ENCODE measurements around the gene SRRM4.

Gene SRRM4

GRCh38 chr12:119195256-119195655, 213.9 kb downstream of the SRRM4 start:
- TF ChIP-seq, protein P1, sequence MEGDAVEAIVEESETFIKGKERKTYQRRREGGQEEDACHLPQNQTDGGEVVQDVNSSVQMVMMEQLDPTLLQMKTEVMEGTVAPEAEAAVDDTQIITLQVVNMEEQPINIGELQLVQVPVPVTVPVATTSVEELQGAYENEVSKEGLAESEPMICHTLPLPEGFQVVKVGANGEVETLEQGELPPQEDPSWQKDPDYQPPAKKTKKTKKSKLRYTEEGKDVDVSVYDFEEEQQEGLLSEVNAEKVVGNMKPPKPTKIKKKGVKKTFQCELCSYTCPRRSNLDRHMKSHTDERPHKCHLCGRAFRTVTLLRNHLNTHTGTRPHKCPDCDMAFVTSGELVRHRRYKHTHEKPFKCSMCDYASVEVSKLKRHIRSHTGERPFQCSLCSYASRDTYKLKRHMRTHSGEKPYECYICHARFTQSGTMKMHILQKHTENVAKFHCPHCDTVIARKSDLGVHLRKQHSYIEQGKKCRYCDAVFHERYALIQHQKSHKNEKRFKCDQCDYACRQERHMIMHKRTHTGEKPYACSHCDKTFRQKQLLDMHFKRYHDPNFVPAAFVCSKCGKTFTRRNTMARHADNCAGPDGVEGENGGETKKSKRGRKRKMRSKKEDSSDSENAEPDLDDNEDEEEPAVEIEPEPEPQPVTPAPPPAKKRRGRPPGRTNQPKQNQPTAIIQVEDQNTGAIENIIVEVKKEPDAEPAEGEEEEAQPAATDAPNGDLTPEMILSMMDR (IDR thresholded peaks at IDR 0.05; ENCODE audit: low read depth, low read length), result no peak
- Histone ChIP-seq H3K9me3 (ENCODE audit: severe bottlenecking) (no peaks in the 10 kb centered on the region), H3K27me3 (ENCODE audit: insufficient read depth, low read depth, severe bottlenecking) (no peaks in the 10 kb centered on the region), H3K27ac (no peak overlapping the region), H3K36me3 (no peaks in the 10 kb centered on the region), H3K4me3 (ENCODE audit: low read depth, low read length) (no peak overlapping the region)
- no peak for DNase-seq

GRCh38 chr12:119198440-119198839, 217.1 kb downstream of the SRRM4 start:
- H3K36me3 ChIP-seq, result no peaks in the 10 kb centered on the region
- no peak overlapping the region for H3K4me3 ChIP-seq (ENCODE audit: low read depth, low read length)
- H3K27me3 ChIP-seq (ENCODE audit: insufficient read depth, low read depth, severe bottlenecking), result no peaks in the 10 kb centered on the region
- DNase-seq, result no peak
- TF ChIP-seq, protein P1 (IDR thresholded peaks at IDR 0.05; ENCODE audit: low read depth, low read length), result no peak
- no peaks in the 10 kb centered on the region for H3K9me3 ChIP-seq (ENCODE audit: severe bottlenecking)
- H3K27ac ChIP-seq, result no peak overlapping the region

- TF ChIP-seq, protein P1 (IDR thresholded peaks at IDR 0.05; ENCODE audit: low read depth, low read length), result no peak
- DNase-seq, result no peak
- Histone ChIP-seq H3K9me3 (ENCODE audit: severe bottlenecking) (no peaks in the 10 kb centered on the region), H3K4me3 (ENCODE audit: low read depth, low read length) (no peak overlapping the region), H3K36me3 (no peaks in the 10 kb centered on the region), H3K27me3 (ENCODE audit: insufficient read depth, low read depth, severe bottlenecking) (no peaks in the 10 kb centered on the region), H3K27ac (no peak overlapping the region)
Measured at GRCh38 chr12:119200601-119201000, 219.3 kb downstream of the SRRM4 start.

DNA sequence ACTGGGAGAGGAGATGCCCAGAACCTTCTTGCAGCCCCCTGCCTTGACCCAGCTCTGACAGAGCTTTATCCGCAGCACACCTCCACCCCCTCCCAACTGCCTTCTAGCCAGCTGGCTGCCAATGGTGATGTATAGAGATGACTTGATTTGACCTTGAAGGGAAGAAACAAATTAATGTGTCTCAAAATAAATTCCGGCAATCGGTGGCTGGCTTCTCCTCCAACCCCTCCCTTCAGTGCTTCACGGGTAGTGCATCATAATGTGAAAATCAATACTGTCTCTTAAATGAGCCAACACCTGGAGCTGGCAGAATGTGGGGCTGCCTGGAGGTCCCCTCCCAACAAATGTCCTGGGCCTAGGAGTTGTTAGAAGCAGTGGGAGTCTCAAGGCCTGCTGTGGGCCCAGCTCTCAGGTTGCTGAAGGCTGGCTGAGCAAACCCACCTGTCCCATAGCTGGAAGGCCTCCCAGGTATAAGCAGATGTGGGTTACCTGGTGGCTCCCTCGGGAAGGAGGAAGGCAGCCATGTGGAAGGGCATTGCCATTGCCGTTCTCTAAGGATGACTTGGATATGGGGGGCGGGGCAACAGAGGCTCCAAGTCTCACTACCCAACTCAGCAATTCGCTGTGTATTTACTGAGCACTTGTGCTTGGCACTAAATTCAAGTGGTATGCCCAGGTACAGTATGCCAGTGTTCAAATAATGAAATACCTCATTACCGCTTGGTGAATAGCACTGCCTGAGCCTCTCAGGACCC, 220.6 kb downstream of the SRRM4 start:
- no peak overlapping the region for H3K4me3 ChIP-seq (ENCODE audit: low read depth, low read length)
- H3K36me3 ChIP-seq, result no peaks in the 10 kb centered on the region
- no peaks in the 10 kb centered on the region for H3K27me3 ChIP-seq (ENCODE audit: insufficient read depth, low read depth, severe bottlenecking)
- no peak overlapping the region for H3K27ac ChIP-seq
- TF ChIP-seq, protein P1 (IDR thresholded peaks at IDR 0.05; ENCODE audit: low read depth, low read length), result no peak
- DNase-seq, result no peak
- H3K9me3 ChIP-seq (ENCODE audit: severe bottlenecking), result no peaks in the 10 kb centered on the region

- H3K9me3 ChIP-seq (ENCODE audit: severe bottlenecking), result no peaks in the 10 kb centered on the region
- DNase-seq, result no peak
- TF ChIP-seq, protein P1 (IDR thresholded peaks at IDR 0.05; ENCODE audit: low read depth, low read length), result no peak
- H3K36me3 ChIP-seq, result no peaks in the 10 kb centered on the region
- H3K4me3 ChIP-seq (ENCODE audit: low read depth, low read length), result no peak overlapping the region
- no peaks in the 10 kb centered on the region for H3K27me3 ChIP-seq (ENCODE audit: insufficient read depth, low read depth, severe bottlenecking)
- H3K27ac ChIP-seq, result no peak overlapping the region
Measured at GRCh38 chr12:119202544-119202943, 221.2 kb downstream of the SRRM4 start.

GRCh38 chr12:119204131-119204530, 222.8 kb downstream of the SRRM4 start:
- Histone ChIP-seq H3K36me3 (no peaks in the 10 kb centered on the region), H3K27ac (no peak overlapping the region), H3K27me3 (ENCODE audit: insufficient read depth, low read depth, severe bottlenecking) (no peaks in the 10 kb centered on the region), H3K4me3 (ENCODE audit: low read depth, low read length) (no peak overlapping the region), H3K9me3 (ENCODE audit: severe bottlenecking) (no peaks in the 10 kb centered on the region)
- no peak for DNase-seq
- TF ChIP-seq, protein P1 (IDR thresholded peaks at IDR 0.05; ENCODE audit: low read depth, low read length), result no peak
